Measurements from ENCODE around the gene ASS1.

- TF ChIP-seq CTCF (IDR thresholded peaks at IDR 0.05) (no peak), POLR2A (IDR thresholded peaks at IDR 0.05) (no peak)
These were observed 1.3 kb upstream of the ASS1 start for GRCh38 chr9:130443456-130443801.

Measured in Peyer's patch (tissue), 4 donors.